Left renal pelvis (tissue), 4 donors: ENCODE data around the gene MAMSTR. TPM values are rescaled to one million over a fixed set of nuclear protein-coding genes. Genes with fewer than 3 reads are reported as not detected.
"Not testable (repeated sequence)": the region's sequence is repeated elsewhere in the genome, so short reads cannot be mapped to it uniquely, and the experiment has no call there.

Experiments used
- DNase-seq, 4 donors: peaks; one replicate each; pipeline ENCODE4 v3.0.0-alpha.2; 2013; ENCODE audit warnings: low read depth in 4 of 4, low spot score in 3 of 4
- polyA plus RNA-seq, 4 donors: library from polyadenylated mRNA; unstranded; fragments of 120-200 nt; gene quantifications; one replicate each; pipeline ENCODE4 v1.2.1, GENCODE V29; 2013; ENCODE audit not compliant: insufficient read length in 4 of 4

The MAMSTR gene
- 10 to 100 TPM in 1 of 4 donors, 1 to 10 TPM in 3; 4.5 to 13.3 (median 8.5) TPM for polyA plus RNA-seq

- DNase-seq, result no peak
Observed at GRCh38 chr19:48719263-48720171, at the start of gene MAMSTR. Gene MAMSTR, minus strand, starts transcription at chr19:48719725. Its CDS starts 694 bp downstream, at chr19:48719031.

GRCh38 chr19:48768994-48769713, 49.6 kb upstream of the MAMSTR start:
- DNase-seq, result no peak

- not testable (repeated sequence) for DNase-seq
Observed at GRCh38 chr19:48768171-48768753, 48.7 kb upstream of the MAMSTR start.

- not testable (repeated sequence) for DNase-seq
Observed at GRCh38 chr19:48765816-48766215, 46.3 kb upstream of the MAMSTR start.

GRCh38 chr19:48760504-48761205, 41.1 kb upstream of the MAMSTR start:
- DNase-seq, result no peak

GRCh38 chr19:48757741-48758144, 38.2 kb upstream of the MAMSTR start:
- DNase-seq, result no peak

- DNase-seq, result no peak
Observed at GRCh38 chr19:48757089-48757675, 37.7 kb upstream of the MAMSTR start.

- DNase-seq, result no peak
Observed at GRCh38 chr19:48756686-48757085, 37.2 kb upstream of the MAMSTR start.

- no peak for DNase-seq
Observed at GRCh38 chr19:48756212-48756611, 36.7 kb upstream of the MAMSTR start.

GRCh38 chr19:48755787-48756186, 36.3 kb upstream of the MAMSTR start:
- DNase-seq, result no peak

GRCh38 chr19:48755084-48755641, 35.6 kb upstream of the MAMSTR start, which contains the start of gene FGF21:
Gene FGF21, plus strand, starts transcription at chr19:48755524. Its CDS starts 713 bp downstream, at chr19:48756237.
- no peak for DNase-seq

GRCh38 chr19:48752496-48753365, 33.2 kb upstream of the MAMSTR start, which contains the start of gene FUT1:
Gene FUT1, minus strand, starts transcription at chr19:48752641. Its CDS starts 1,360 bp downstream, at chr19:48751281.
- DNase-seq, result peak in 1 of 4 donors; percentile 57

GRCh38 chr19:48751845-48752495, 32.4 kb upstream of the MAMSTR start:
- no peak for DNase-seq

- DNase-seq, result no peak
Observed at GRCh38 chr19:48750771-48751504, 31.4 kb upstream of the MAMSTR start.

- DNase-seq, result no peak
Observed at GRCh38 chr19:48750351-48750750, 30.8 kb upstream of the MAMSTR start.

GRCh38 chr19:48749571-48750198, 30.2 kb upstream of the MAMSTR start:
- no peak for DNase-seq
